DOHH2 (cell line): ENCODE data around the gene LRRC43.

Experiments
- H3F3A ChIP-seq: fragments of 200-600 bp; sonication (generic), shearing (Covaris generic); 2 replicates; pipeline ENCODE4 v1.6.0; 2016; ENCODE audit warnings: antibody characterized with exemption, mild to moderate bottlenecking; ENCODE audit not compliant: control insufficient read depth, insufficient read depth
- H3K27ac ChIP-seq: fragments of 200-600 bp; sonication (generic); 2 replicates; pipeline ENCODE4 v1.5.1; 2014; ENCODE audit warnings: low read depth, mild to moderate bottlenecking, low read length, moderate library complexity
- H3K27me3 ChIP-seq: fragments of 200-600 bp; sonication (generic); 2 replicates; pipeline ENCODE4 v1.6.1; 2014; ENCODE audit warnings: mild to moderate bottlenecking, low read length, mixed read lengths; ENCODE audit not compliant: control insufficient read depth
- H3K36me3 ChIP-seq: fragments of 200-600 bp; sonication (generic); 2 replicates; pipeline ENCODE4 v1.6.1; 2014; ENCODE audit warnings: mild to moderate bottlenecking, low read length, moderate library complexity, mixed read lengths; ENCODE audit not compliant: control insufficient read depth
- H3K4me1 ChIP-seq: fragments of 200-600 bp; sonication (generic); 2 replicates; pipeline ENCODE4 v1.6.1; 2014; ENCODE audit warnings: mild to moderate bottlenecking, low read length, mixed read lengths; ENCODE audit not compliant: control insufficient read depth
- H3K4me2 ChIP-seq: fragments of 200-600 bp; sonication (generic); 2 replicates; pipeline ENCODE4 v1.6.0; 2014; ENCODE audit warnings: mild to moderate bottlenecking, low read length, moderate library complexity
- H3K4me3 ChIP-seq: fragments of 200-600 bp; sonication (generic); 2 replicates; pipeline ENCODE4 v1.5.1; 2014; ENCODE audit warnings: mild to moderate bottlenecking, low read length, mixed read lengths
- H3K79me2 ChIP-seq: fragments of 200-600 bp; sonication (generic); 2 replicates; pipeline ENCODE4 v1.6.1; 2014; ENCODE audit warnings: mild to moderate bottlenecking, low read length, mixed read lengths; ENCODE audit not compliant: control insufficient read depth
- H3K9me2 ChIP-seq: fragments of 200-600 bp; sonication (generic); replicated peaks from 2 replicates; pipeline ENCODE4 v1.6.1; 2014; ENCODE audit warnings: mild to moderate bottlenecking, low read length, mixed read lengths; ENCODE audit not compliant: control insufficient read depth
- H3K9me3 ChIP-seq: fragments of 200-600 bp; sonication (generic); 2 replicates; pipeline ENCODE4 v1.6.1; 2014; ENCODE audit warnings: antibody characterized with exemption, low read length, mixed read lengths; ENCODE audit not compliant: control insufficient read depth, insufficient read depth
- H4K20me1 ChIP-seq: fragments of 200-600 bp; sonication (generic); 2 replicates; pipeline ENCODE4 v1.6.0; 2014; ENCODE audit warnings: low read depth, mild to moderate bottlenecking, antibody characterized with exemption, low read length, moderate library complexity; ENCODE audit not compliant: control insufficient read depth, insufficient read depth
- EZH2phosphoT487 ChIP-seq: fragments of 200-600 bp; sonication (generic); IDR thresholded peaks from 2 replicates; pipeline ENCODE4 v1.6.1; 2017; ENCODE audit warnings: borderline replicate concordance, mild to moderate bottlenecking, antibody characterized with exemption, low read length, moderate library complexity, mixed read lengths
- TF ChIP-seq, protein P1 (sequence below): fragments of 200-600 bp; sonication (generic); IDR thresholded peaks from one replicate; pipeline ENCODE4 v1.5.1; 2014; ENCODE audit warnings: antibody characterized with exemption, mild to moderate bottlenecking, low read depth, low read length; ENCODE audit not compliant: poor library complexity, severe bottlenecking

The LRRC43 gene

GRCh38 chr12:122162976-122163375 is 19.9 kb upstream of the LRRC43 start:
- no peaks in the 10 kb centered on the region for H3K4me1 ChIP-seq
- H3K4me3 ChIP-seq: no peak overlapping the region
- H3K36me3 ChIP-seq: no peaks in the 10 kb centered on the region
- H3K27ac ChIP-seq: no peak overlapping the region
- H3K27me3 ChIP-seq: peaks cover 19% of the 10 kb centered on the region
- no peaks in the 10 kb centered on the region for H3F3A ChIP-seq
- TF ChIP-seq, protein P1, sequence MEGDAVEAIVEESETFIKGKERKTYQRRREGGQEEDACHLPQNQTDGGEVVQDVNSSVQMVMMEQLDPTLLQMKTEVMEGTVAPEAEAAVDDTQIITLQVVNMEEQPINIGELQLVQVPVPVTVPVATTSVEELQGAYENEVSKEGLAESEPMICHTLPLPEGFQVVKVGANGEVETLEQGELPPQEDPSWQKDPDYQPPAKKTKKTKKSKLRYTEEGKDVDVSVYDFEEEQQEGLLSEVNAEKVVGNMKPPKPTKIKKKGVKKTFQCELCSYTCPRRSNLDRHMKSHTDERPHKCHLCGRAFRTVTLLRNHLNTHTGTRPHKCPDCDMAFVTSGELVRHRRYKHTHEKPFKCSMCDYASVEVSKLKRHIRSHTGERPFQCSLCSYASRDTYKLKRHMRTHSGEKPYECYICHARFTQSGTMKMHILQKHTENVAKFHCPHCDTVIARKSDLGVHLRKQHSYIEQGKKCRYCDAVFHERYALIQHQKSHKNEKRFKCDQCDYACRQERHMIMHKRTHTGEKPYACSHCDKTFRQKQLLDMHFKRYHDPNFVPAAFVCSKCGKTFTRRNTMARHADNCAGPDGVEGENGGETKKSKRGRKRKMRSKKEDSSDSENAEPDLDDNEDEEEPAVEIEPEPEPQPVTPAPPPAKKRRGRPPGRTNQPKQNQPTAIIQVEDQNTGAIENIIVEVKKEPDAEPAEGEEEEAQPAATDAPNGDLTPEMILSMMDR: no peak
- no peak for TF ChIP-seq EZH2phosphoT487
- no peaks in the 10 kb centered on the region for H3K9me3 ChIP-seq
- no peaks in the 10 kb centered on the region for H3K9me2 ChIP-seq
- no peaks in the 10 kb centered on the region for H4K20me1 ChIP-seq
- H3K4me2 ChIP-seq: no peak overlapping the region
- H3K79me2 ChIP-seq: no peaks in the 10 kb centered on the region

DNA sequence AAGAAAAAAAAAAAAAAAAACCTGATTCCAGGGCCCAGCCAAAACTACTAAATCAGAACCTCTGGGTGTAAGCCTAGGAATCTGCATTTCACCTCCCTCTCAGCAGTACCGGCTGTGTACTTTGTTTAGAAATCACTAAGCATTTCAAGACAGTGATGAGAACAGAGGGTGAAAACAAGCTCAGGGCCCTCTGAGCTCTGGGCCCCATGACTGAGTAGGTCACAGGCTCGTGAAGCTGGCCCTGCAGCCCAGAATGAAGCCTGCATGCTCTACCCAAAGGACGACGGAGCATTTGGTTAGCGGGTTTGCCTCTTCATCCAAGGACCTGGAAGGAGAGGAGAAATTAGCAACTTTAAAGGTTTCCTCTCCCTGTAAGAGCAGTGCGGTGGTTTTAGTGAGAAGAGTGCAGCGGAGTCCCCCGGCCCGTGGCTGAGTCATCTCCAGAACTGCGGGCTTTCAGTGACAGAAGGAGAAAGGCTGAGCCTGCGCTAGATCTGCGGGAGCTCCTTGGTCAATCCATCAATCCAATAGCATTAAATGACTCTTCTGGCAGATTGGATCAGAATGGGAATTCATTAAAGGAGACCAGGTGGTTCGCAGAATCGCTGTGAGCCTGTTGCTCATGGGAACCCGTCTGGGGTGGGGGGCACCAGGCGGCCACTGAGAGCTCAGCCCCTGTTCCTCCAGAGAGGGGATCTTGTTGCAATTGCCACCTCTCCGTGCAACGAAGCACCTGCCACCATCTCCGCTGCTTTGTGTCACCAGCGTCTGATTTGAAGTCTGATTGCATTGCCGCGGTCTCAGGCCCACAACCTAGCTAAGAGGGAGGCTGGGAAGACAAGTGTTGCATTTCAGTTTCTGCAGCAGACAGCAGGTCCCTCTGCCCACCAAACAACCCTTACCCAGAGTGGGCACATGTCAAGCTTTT is 16.2 kb upstream of the LRRC43 start:
- TF ChIP-seq, protein P1: no peak
- no peak for TF ChIP-seq EZH2phosphoT487
- Histone ChIP-seq H3K79me2 (no peaks in the 10 kb centered on the region), H3K9me2 (no peaks in the 10 kb centered on the region), H3K27me3 (peaks cover 24% of the 10 kb centered on the region), H3K4me2 (no peak overlapping the region), H4K20me1 (no peaks in the 10 kb centered on the region), H3K27ac (no peak overlapping the region), H3K9me3 (no peaks in the 10 kb centered on the region), H3K4me3 (no peak overlapping the region), H3K36me3 (no peaks in the 10 kb centered on the region), H3K4me1 (no peaks in the 10 kb centered on the region), H3F3A (no peaks in the 10 kb centered on the region)

DNA sequence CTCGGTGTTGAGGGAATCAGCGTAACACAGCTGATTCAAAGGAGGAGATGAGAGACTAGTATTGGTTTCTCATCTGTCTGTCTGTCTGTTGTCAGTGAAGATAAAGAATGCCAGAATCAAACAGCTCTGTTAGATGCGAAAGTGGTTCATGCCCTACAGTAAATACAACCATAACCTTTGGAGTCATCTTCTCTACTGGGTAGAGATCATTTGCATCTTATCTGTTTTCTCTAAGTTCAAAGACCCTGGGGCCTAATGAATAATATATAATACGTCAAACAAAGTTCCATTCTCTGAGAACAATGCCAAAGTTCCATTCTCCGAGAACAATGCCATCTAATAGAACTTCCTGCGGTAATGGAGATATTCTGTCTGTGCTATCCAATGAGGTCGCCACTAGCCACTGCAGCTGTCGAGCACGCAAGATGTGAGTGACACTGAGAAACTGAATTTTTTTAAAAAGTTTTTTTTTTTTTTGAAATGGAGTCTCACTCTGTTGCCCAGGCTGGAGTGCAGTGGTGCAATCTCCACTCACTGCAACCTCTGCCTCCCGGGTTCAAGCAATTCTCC is 15.5 kb upstream of the LRRC43 start:
- Histone ChIP-seq H3K79me2 (no peaks in the 10 kb centered on the region), H3K4me2 (no peak overlapping the region), H3K9me3 (no peaks in the 10 kb centered on the region), H3K36me3 (no peaks in the 10 kb centered on the region), H4K20me1 (no peaks in the 10 kb centered on the region), H3K9me2 (no peaks in the 10 kb centered on the region), H3K27ac (no peak overlapping the region), H3K27me3 (peaks cover 24% of the 10 kb centered on the region), H3K4me3 (no peak overlapping the region), H3K4me1 (no peaks in the 10 kb centered on the region), H3F3A (no peaks in the 10 kb centered on the region)
- no peak for TF ChIP-seq EZH2phosphoT487

DNA sequence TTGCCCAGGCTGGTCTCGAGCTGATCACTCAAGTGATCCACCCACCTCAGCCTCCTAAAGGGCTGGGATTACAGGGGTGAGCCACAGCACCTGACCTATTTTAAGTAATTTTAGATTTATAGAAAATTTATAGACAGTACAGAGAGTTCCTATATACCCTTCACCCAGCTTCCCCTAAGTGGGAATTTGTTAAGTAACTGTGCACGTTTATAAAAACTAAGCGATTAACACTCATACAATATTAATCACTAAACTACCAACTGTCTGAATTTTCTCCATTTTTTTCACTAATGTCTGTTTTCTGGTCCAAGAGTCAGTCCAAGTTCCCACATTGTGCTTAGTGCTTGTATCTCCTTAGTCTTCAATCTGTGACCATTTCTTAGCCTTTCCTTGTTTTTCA is 14.4 kb upstream of the LRRC43 start:
- H3K27me3 ChIP-seq: peaks cover 30% of the 10 kb centered on the region
- H3K27ac ChIP-seq: no peak overlapping the region
- H3K9me2 ChIP-seq: no peaks in the 10 kb centered on the region
- no peaks in the 10 kb centered on the region for H3K36me3 ChIP-seq
- no peak overlapping the region for H3K4me3 ChIP-seq
- no peaks in the 10 kb centered on the region for H3F3A ChIP-seq
- no peaks in the 10 kb centered on the region for H4K20me1 ChIP-seq
- H3K4me1 ChIP-seq: no peaks in the 10 kb centered on the region
- H3K4me2 ChIP-seq: no peak overlapping the region
- no peak for TF ChIP-seq EZH2phosphoT487
- TF ChIP-seq, protein P1: no peak
- no peaks in the 10 kb centered on the region for H3K9me3 ChIP-seq
- H3K79me2 ChIP-seq: no peaks in the 10 kb centered on the region
